HCT116 (cell line): ENCODE data around the gene TREML1. TPM values are rescaled to one million over a fixed set of nuclear protein-coding genes. Genes with fewer than 3 reads are reported as not detected.

Experiments used
- ATAC-seq: fragments of 200-7000 bp; cut with Tn5 transposase; 2 replicates; pipeline ENCODE4 v1.9.1; 2020; ENCODE audit warnings: mild to moderate bottlenecking, moderate library complexity
- BruUV-seq: library from RNA; stranded (reverse); fragments of 400-500 nt; replicated peaks from 2 replicates; lab custom pipeline; 2021; lab: Mats Ljungman, UMichigan
- CTCF ChIA-PET: fragments of 300-600 bp; sonication (Branson Sonifier 250); formaldehyde crosslinking; loops from one replicate; lab custom pipeline; 2021; ENCODE audit warnings: antibody characterized with exemption; lab: Charles Lee
- POLR2A ChIA-PET: fragments of 300-600, 350-600 bp; sonication (Branson Sonifier 250); formaldehyde crosslinking; loops from one replicate; lab custom pipeline; 2021; ENCODE audit warnings: antibody characterized with exemption; lab: Charles Lee
- RAD21 ChIA-PET, 2 experiments: fragments of 300-600 bp; sonication (Branson Sonifier 250); formaldehyde crosslinking; loops; one replicate each; lab custom pipeline; 2023; ENCODE audit warnings: low total read pairs in 2 of 2; ENCODE audit not compliant: uncharacterized antibody in 2 of 2, unreplicated experiment in 2 of 2, low non-redundant PET in 1 of 2; lab: Charles Lee
- DNase-seq: peaks from one replicate; pipeline ENCODE4 v3.0.0-alpha.2; 2010; ENCODE audit warnings: low read depth, low spot score
- H2AFZ ChIP-seq: fragments of 200-600 bp; shearing (Covaris generic), sonication (generic); 2 replicates; pipeline ENCODE4 v1.6.1; 2017; ENCODE audit warnings: low read depth, mixed run types, mixed read lengths, antibody characterized with exemption, low read length; ENCODE audit not compliant: poor library complexity, severe bottlenecking
- H3K27ac ChIP-seq: 2 replicates; pipeline ENCODE4 v1.5.1; 2012; ENCODE audit warnings: low read depth, low read length
- H3K27me3 ChIP-seq: fragments of 200-600 bp; sonication (generic); 2 replicates; pipeline ENCODE4 v1.6.1; 2016; ENCODE audit warnings: mixed run types, low read length, mixed read lengths; ENCODE audit not compliant: insufficient read depth
- H3K36me3 ChIP-seq, 2 experiments: fragments of 200-500 bp in 1 of 2; fragments of 200-600 bp in 1 of 2; sonication (Bioruptor generic) in 1 of 2; sonication (generic) in 1 of 2; 2 replicates each; pipeline versions ENCODE4 v1.5.1 to v1.6.1; 2014 to 2016; ENCODE audit warnings: low read length in 2 of 2, inconsistent platforms in 1 of 2, mixed read lengths in 1 of 2, mixed run types in 1 of 2; ENCODE audit not compliant: insufficient read depth in 2 of 2, control insufficient read depth in 1 of 2
- H3K4me1 ChIP-seq, 2 experiments: fragments of 200-600 bp in 1 of 2; sonication (generic) in 1 of 2; 2 replicates each; pipeline versions ENCODE4 v1.5.1 to v1.6.1; 2012 to 2017; ENCODE audit warnings: low read length in 2 of 2, inconsistent platforms in 1 of 2, mild to moderate bottlenecking in 1 of 2, mixed read lengths in 1 of 2, mixed run types in 1 of 2, moderate library complexity in 1 of 2; ENCODE audit not compliant: insufficient read depth in 2 of 2, control insufficient read depth in 1 of 2
- H3K4me2 ChIP-seq: fragments of 200-600 bp; sonication (generic); 2 replicates; pipeline ENCODE4 v1.6.1; 2017; ENCODE audit warnings: mixed run types, low read length, mixed read lengths
- H3K4me3 ChIP-seq, 2 experiments: fragments of 200-600 bp in 1 of 2; sonication (generic) in 1 of 2; replicated peaks in 1 of 2; 2 replicates each; pipeline ENCODE4 v1.5.1; 2011 to 2016; ENCODE audit warnings: low read length in 2 of 2, control low read depth in 1 of 2, low read depth in 1 of 2, mild to moderate bottlenecking in 1 of 2, mixed read lengths in 1 of 2, mixed run types in 1 of 2
- H3K79me2 ChIP-seq: fragments of 200-600 bp; sonication (generic); 2 replicates; pipeline ENCODE4 v1.6.1; 2017; ENCODE audit warnings: mild to moderate bottlenecking, mixed run types, low read length, moderate library complexity, mixed read lengths; ENCODE audit not compliant: insufficient read depth
- H3K9ac ChIP-seq: fragments of 200-600 bp; sonication (generic); 2 replicates; pipeline ENCODE4 v1.6.1; 2016; ENCODE audit warnings: low read length, mixed read lengths
- H3K9me2 ChIP-seq: fragments of 200-600 bp; sonication (generic), shearing (Covaris generic); 2 replicates; pipeline ENCODE4 v1.6.1; 2017; ENCODE audit warnings: mixed run types, mild to moderate bottlenecking, moderate library complexity; ENCODE audit not compliant: insufficient read depth
- H3K9me3 ChIP-seq, 2 experiments: fragments of 200-500 bp in 1 of 2; fragments of 200-600 bp in 1 of 2; sonication (Bioruptor generic) in 1 of 2; sonication (generic) in 1 of 2; 2 replicates each; pipeline ENCODE4 v1.6.1; 2014 to 2017; ENCODE audit warnings: low read length in 2 of 2, mixed read lengths in 2 of 2, inconsistent platforms in 1 of 2, low read depth in 1 of 2, mild to moderate bottlenecking in 1 of 2, mixed run types in 1 of 2, moderate library complexity in 1 of 2; ENCODE audit not compliant: control insufficient read depth in 1 of 2, insufficient read depth in 1 of 2
- H4K20me1 ChIP-seq: fragments of 200-600 bp; sonication (generic), shearing (Covaris generic); 2 replicates; pipeline ENCODE4 v1.6.1; 2017; ENCODE audit warnings: mixed run types, mild to moderate bottlenecking, moderate library complexity; ENCODE audit not compliant: insufficient read depth
- ATF3 ChIP-seq: IDR thresholded peaks from 2 replicates; pipeline ENCODE4 v1.6.1; 2012
- CBX3 ChIP-seq: IDR thresholded peaks from 2 replicates; pipeline ENCODE4 v1.6.1; 2012; ENCODE audit warnings: low read depth
- CEBPB ChIP-seq: IDR thresholded peaks from 2 replicates; pipeline ENCODE4 v1.6.1; 2012; ENCODE audit warnings: low read depth
- EGR1 ChIP-seq: IDR thresholded peaks from 2 replicates; pipeline ENCODE4 v1.6.1; 2012; ENCODE audit warnings: low read depth
- EZH2 ChIP-seq: fragments of 200-600 bp; sonication (generic); IDR thresholded peaks from 2 replicates; pipeline ENCODE4 v1.6.1; 2017; ENCODE audit warnings: antibody characterized with exemption, mixed run types
- EZH2phosphoT487 ChIP-seq: fragments of 200-600 bp; IDR thresholded peaks from 2 replicates; pipeline ENCODE4 v1.6.1; 2018; ENCODE audit warnings: antibody characterized with exemption, borderline replicate concordance
- JUND ChIP-seq: IDR thresholded peaks from 2 replicates; pipeline ENCODE4 v1.6.1; 2012
- MAX ChIP-seq: IDR thresholded peaks from 2 replicates; pipeline ENCODE4 v1.6.1; 2012
- POLR2A ChIP-seq: IDR thresholded peaks from 2 replicates; pipeline ENCODE4 v1.7.0; 2011; ENCODE audit warnings: borderline replicate concordance; ENCODE audit not compliant: insufficient read depth, insufficient read length; ENCODE audit errors: extremely low read depth
- RAD21 ChIP-seq: IDR thresholded peaks from 2 replicates; pipeline ENCODE4 v1.6.1; 2012; ENCODE audit warnings: low read depth, mild to moderate bottlenecking
- SIN3A ChIP-seq: IDR thresholded peaks from 2 replicates; pipeline ENCODE4 v1.6.1; 2012; ENCODE audit warnings: low read depth
- SP1 ChIP-seq: IDR thresholded peaks from 2 replicates; pipeline ENCODE4 v1.6.1; 2012; ENCODE audit warnings: low read depth
- SRF ChIP-seq: IDR thresholded peaks from 2 replicates; pipeline ENCODE4 v1.6.1; 2012; ENCODE audit warnings: low read depth
- TCF7L2 ChIP-seq: IDR thresholded peaks from 2 replicates; pipeline ENCODE4 v1.7.0; 2011; ENCODE audit warnings: borderline replicate concordance, inconsistent platforms; ENCODE audit not compliant: insufficient read depth, insufficient read length; ENCODE audit errors: extremely low read depth
- YY1 ChIP-seq: IDR thresholded peaks from 2 replicates; pipeline ENCODE4 v1.6.1; 2011; ENCODE audit warnings: low read length, low read depth, moderate library complexity, mild to moderate bottlenecking; ENCODE audit not compliant: insufficient replicate concordance; ENCODE audit errors: extremely low read depth
- ZFX ChIP-seq: fragments of 450-650 bp; IDR thresholded peaks from 2 replicates; pipeline ENCODE4 v1.6.1; 2017
- ZNF274 ChIP-seq: fragments of 200-500 bp; sonication (Bioruptor generic); IDR thresholded peaks from 2 replicates; pipeline ENCODE4 v1.6.1; 2014; ENCODE audit warnings: mild to moderate bottlenecking, low read depth, low read length, inconsistent platforms
- intact Hi-C: fragments of 100-400 bp; cut with micrococcal nuclease; formaldehyde crosslinking; loops from 2 replicates; pipeline ENCODE4 v1.10.0; 2022
- total RNA-seq: library from RNA; stranded (reverse); gene quantifications from one replicate; pipeline ENCODE4 v1.2.1, GENCODE V29; 2021; ENCODE audit not compliant: unreplicated experiment
- TF ChIP-seq, protein P1 (sequence below): IDR thresholded peaks from 2 replicates; pipeline ENCODE4 v1.6.1; 2012; ENCODE audit warnings: low read depth

The TREML1 gene
- total RNA-seq, 1 experiment from 2014 or later = not detected

- Histone ChIP-seq H3K27ac (no peak within 1 kb of the TSS), H3K36me3 (no peaks in the 10 kb centered on the region), H3K27me3 (peaks cover 52% of the 10 kb centered on the region), H3K4me2 (no peak within 1 kb of the TSS), H3K9me2 (no peaks in the 10 kb centered on the region), H3K4me3 (no peak within 1 kb of the TSS), H3K4me1 (no peaks in the 10 kb centered on the region), H3K79me2 (no peaks in the 10 kb centered on the region), H2AFZ (no peak within 1 kb of the TSS), H4K20me1 (no peaks in the 10 kb centered on the region), H3K9me3 (no peaks in the 10 kb centered on the region), H3K9ac (no peak within 1 kb of the TSS)
- RAD21 ChIA-PET = no interaction called here
- POLR2A ChIA-PET = no interaction called here
- CTCF ChIA-PET = no interaction called here
- ATAC-seq = no peak
- no TSS peak for BruUV-seq
- TF ChIP-seq EZH2 (no peak), ZFX (no peak), SIN3A (no peak), SRF (no peak), SP1 (no peak), EGR1 (no peak), EZH2phosphoT487 (no peak), TCF7L2 (no peak), JUND (no peak), YY1 (no peak), CBX3 (no peak), ZNF274 (no peak), MAX (no peak), RAD21 (no peak), CEBPB (no peak), ATF3 (no peak), POLR2A (no peak)
- TF ChIP-seq, protein P1, sequence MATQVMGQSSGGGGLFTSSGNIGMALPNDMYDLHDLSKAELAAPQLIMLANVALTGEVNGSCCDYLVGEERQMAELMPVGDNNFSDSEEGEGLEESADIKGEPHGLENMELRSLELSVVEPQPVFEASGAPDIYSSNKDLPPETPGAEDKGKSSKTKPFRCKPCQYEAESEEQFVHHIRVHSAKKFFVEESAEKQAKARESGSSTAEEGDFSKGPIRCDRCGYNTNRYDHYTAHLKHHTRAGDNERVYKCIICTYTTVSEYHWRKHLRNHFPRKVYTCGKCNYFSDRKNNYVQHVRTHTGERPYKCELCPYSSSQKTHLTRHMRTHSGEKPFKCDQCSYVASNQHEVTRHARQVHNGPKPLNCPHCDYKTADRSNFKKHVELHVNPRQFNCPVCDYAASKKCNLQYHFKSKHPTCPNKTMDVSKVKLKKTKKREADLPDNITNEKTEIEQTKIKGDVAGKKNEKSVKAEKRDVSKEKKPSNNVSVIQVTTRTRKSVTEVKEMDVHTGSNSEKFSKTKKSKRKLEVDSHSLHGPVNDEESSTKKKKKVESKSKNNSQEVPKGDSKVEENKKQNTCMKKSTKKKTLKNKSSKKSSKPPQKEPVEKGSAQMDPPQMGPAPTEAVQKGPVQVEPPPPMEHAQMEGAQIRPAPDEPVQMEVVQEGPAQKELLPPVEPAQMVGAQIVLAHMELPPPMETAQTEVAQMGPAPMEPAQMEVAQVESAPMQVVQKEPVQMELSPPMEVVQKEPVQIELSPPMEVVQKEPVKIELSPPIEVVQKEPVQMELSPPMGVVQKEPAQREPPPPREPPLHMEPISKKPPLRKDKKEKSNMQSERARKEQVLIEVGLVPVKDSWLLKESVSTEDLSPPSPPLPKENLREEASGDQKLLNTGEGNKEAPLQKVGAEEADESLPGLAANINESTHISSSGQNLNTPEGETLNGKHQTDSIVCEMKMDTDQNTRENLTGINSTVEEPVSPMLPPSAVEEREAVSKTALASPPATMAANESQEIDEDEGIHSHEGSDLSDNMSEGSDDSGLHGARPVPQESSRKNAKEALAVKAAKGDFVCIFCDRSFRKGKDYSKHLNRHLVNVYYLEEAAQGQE = no peak
- no peak for DNase-seq
- intact Hi-C loops = no loop called here
Observed at GRCh38 chr6:41162687-41163418, 8.7 kb upstream of the TREML1 start, which contains the start of gene TREM2. Gene TREM2, minus strand, starts transcription at chr6:41163116. Its CDS starts 34 bp downstream, at chr6:41163082.
